Activated CD8-positive, alpha-beta T cell treated with anti-CD3 and anti-CD28 coated beads for 36 hours (primary cell): ENCODE data around the gene ZBTB16. TPM values are rescaled to one million over a fixed set of nuclear protein-coding genes. Genes with fewer than 3 reads are reported as not detected.

Experiments used
- ATAC-seq: fragments of 200-7000 bp; cut with Tn5 transposase; one replicate; pipeline ENCODE4 v1.10.0; 2021; ENCODE audit warnings: mild to moderate bottlenecking, moderate library complexity
- CTCF ChIA-PET: fragments of 350-600 bp; sonication (Branson Sonifier 250); formaldehyde crosslinking; loops from one replicate; lab custom pipeline; 2021; ENCODE audit warnings: antibody characterized with exemption; lab: Charles Lee
- POLR2A ChIA-PET: fragments of 350-600 bp; sonication (Branson Sonifier 250); formaldehyde crosslinking; loops from one replicate; lab custom pipeline; 2021; ENCODE audit warnings: antibody characterized with exemption; lab: Charles Lee
- DNase-seq: peaks from one replicate; pipeline ENCODE4 v3.0.0-alpha.2; 2020
- H3K27ac Mint-ChIP-seq: one replicate; pipeline ENCODE4 v1.8.0; 2021; ENCODE audit warnings: mild to moderate bottlenecking, mixed read lengths
- H3K27me3 Mint-ChIP-seq: one replicate; pipeline ENCODE4 v1.8.0; 2021; ENCODE audit warnings: mixed read lengths
- H3K36me3 Mint-ChIP-seq: one replicate; pipeline ENCODE4 v1.8.0; 2021; ENCODE audit warnings: low read depth, mixed read lengths
- H3K4me1 Mint-ChIP-seq: one replicate; pipeline ENCODE4 v1.8.0; 2021; ENCODE audit warnings: low read depth, mixed read lengths
- H3K4me3 Mint-ChIP-seq: one replicate; pipeline ENCODE4 v1.8.0; 2021; ENCODE audit warnings: mild to moderate bottlenecking, moderate library complexity, mixed read lengths
- H3K9me3 Mint-ChIP-seq: one replicate; pipeline ENCODE4 v1.8.0; 2021; ENCODE audit warnings: mixed read lengths
- CTCF ChIP-seq: fragments of 200-600 bp; IDR thresholded peaks from one replicate; pipeline ENCODE4 v1.8.0; 2022; ENCODE audit warnings: antibody characterized with exemption, mild to moderate bottlenecking
- intact Hi-C: fragments of 100-400 bp; cut with micrococcal nuclease; formaldehyde crosslinking; loops from one replicate; pipeline ENCODE4 v1.10.0; 2022
- total RNA-seq, 2 experiments: library from RNA; stranded (reverse); gene quantifications; one replicate each; pipeline ENCODE4 v1.2.3, GENCODE V29; 2021

ZBTB16 gene
- total RNA-seq, 2 experiments from 2014 or later, result 9.5 to 10.1 TPM

- H3K36me3 Mint-ChIP-seq, result no peaks in the 10 kb centered on the region
- DNase-seq (no peak), ATAC-seq (no peak)
- no peaks in the 10 kb centered on the region for H3K9me3 Mint-ChIP-seq
- CTCF ChIA-PET, result interaction anchor here (0.7 to 11.6 kb wide), 52 partner anchors 7 to 389 kb away, joined by 3 to 210 read pairs (median 6); partner anchors contain the start of genes HTR3A and HTR3B
- no peak overlapping the region for H3K27ac Mint-ChIP-seq
- TF ChIP-seq CTCF, result no peak
- H3K27me3 Mint-ChIP-seq, result peaks cover 2% of the 10 kb centered on the region
- POLR2A ChIA-PET, result interaction anchor here (1.3 kb wide), 1 partner anchor 19 kb away, joined by 6 read pairs; no protein-coding TSS in a partner anchor
- no peak overlapping the region for H3K4me3 Mint-ChIP-seq
- no peaks in the 10 kb centered on the region for H3K4me1 Mint-ChIP-seq
- intact Hi-C loops, result loop anchor here (1.0 to 2.0 kb wide), 3 partner anchors 225 to 365 kb away; no protein-coding TSS in a partner anchor
These were observed 202.3 kb downstream of the ZBTB16 start for GRCh38 chr11:114261791-114262190.

- peak; percentile 48 for TF ChIP-seq CTCF
- Mint-ChIP-seq H3K4me3 (no peak overlapping the region), H3K27me3 (peaks cover 2% of the 10 kb centered on the region), H3K36me3 (no peaks in the 10 kb centered on the region), H3K4me1 (no peaks in the 10 kb centered on the region), H3K9me3 (no peaks in the 10 kb centered on the region), H3K27ac (no peak overlapping the region)
- peak; percentile 65 for ATAC-seq
- peak; percentile 14 for DNase-seq
- intact Hi-C loops, result no loop called here
- ChIA-PET POLR2A (no interaction called here), CTCF (interaction anchor here (1.1 to 11.6 kb wide), 16 partner anchors 11 to 367 kb away, joined by 3 to 210 read pairs (median 6); no protein-coding TSS in a partner anchor)
These were observed 203.4 kb downstream of the ZBTB16 start for GRCh38 chr11:114262681-114263512.

- H3K27ac Mint-ChIP-seq, result no peak overlapping the region
These were observed 204.1 kb downstream of the ZBTB16 start for GRCh38 chr11:114263513-114264170.

GRCh38 chr11:114264381-114264780 lies 204.9 kb downstream of the ZBTB16 start:
- DNase-seq, result no peak
- H3K4me1 Mint-ChIP-seq, result no peaks in the 10 kb centered on the region
- H3K27ac Mint-ChIP-seq, result no peak overlapping the region
- intact Hi-C loops, result no loop called here
- ATAC-seq, result no peak
- no peaks in the 10 kb centered on the region for H3K9me3 Mint-ChIP-seq
- ChIA-PET CTCF (interaction anchor here (1.7 to 11.6 kb wide), 6 partner anchors 15 to 368 kb away, joined by 4 to 210 read pairs (median 40); no protein-coding TSS in a partner anchor), POLR2A (interaction anchor here (0.7 kb wide), 1 partner anchor 228 kb away, joined by 3 read pairs; no protein-coding TSS in a partner anchor)
- no peak overlapping the region for H3K4me3 Mint-ChIP-seq
- H3K27me3 Mint-ChIP-seq, result peaks cover 2% of the 10 kb centered on the region
- H3K36me3 Mint-ChIP-seq, result no peaks in the 10 kb centered on the region
- TF ChIP-seq CTCF, result no peak

More at GRCh38 chr11:114263513-114264170, 204.1 kb downstream of the ZBTB16 start:
- no peak for TF ChIP-seq CTCF
- intact Hi-C loops, result no loop called here
- Mint-ChIP-seq H3K9me3 (no peaks in the 10 kb centered on the region), H3K36me3 (no peaks in the 10 kb centered on the region), H3K4me3 (no peak overlapping the region), H3K27me3 (peaks cover 2% of the 10 kb centered on the region), H3K4me1 (no peaks in the 10 kb centered on the region)
- ATAC-seq (no peak), DNase-seq (no peak)
- ChIA-PET POLR2A (interaction anchor here (0.7 kb wide), 1 partner anchor 228 kb away, joined by 3 read pairs; no protein-coding TSS in a partner anchor), CTCF (interaction anchor here (1.1 to 11.6 kb wide), 10 partner anchors 10 to 367 kb away, joined by 3 to 210 read pairs (median 22); no protein-coding TSS in a partner anchor)
